Neural progenitor cell (in vitro differentiated cells): Measurements from ENCODE around the gene DCAF5.

Experiments used
- EZH2 ChIP-seq: fragments of 200-600 bp; sonication (generic); IDR thresholded peaks from 2 replicates; pipeline ENCODE4 v1.6.1; 2017; ENCODE audit warnings: antibody characterized with exemption, mild to moderate bottlenecking, moderate library complexity
- EZH2phosphoT487 ChIP-seq: fragments of 200-600 bp; sonication (generic); IDR thresholded peaks from 2 replicates; pipeline ENCODE4 v1.6.1; 2017; ENCODE audit warnings: antibody characterized with exemption
- TF ChIP-seq, protein P1 (sequence below): fragments of 200-600 bp; sonication (generic); IDR thresholded peaks from 2 replicates; pipeline ENCODE4 v1.5.1; 2017; ENCODE audit warnings: antibody characterized with exemption, mild to moderate bottlenecking

GRCh38 chr14:69040353-69040752 lies 112.6 kb downstream of the DCAF5 start:
- TF ChIP-seq, protein P1, sequence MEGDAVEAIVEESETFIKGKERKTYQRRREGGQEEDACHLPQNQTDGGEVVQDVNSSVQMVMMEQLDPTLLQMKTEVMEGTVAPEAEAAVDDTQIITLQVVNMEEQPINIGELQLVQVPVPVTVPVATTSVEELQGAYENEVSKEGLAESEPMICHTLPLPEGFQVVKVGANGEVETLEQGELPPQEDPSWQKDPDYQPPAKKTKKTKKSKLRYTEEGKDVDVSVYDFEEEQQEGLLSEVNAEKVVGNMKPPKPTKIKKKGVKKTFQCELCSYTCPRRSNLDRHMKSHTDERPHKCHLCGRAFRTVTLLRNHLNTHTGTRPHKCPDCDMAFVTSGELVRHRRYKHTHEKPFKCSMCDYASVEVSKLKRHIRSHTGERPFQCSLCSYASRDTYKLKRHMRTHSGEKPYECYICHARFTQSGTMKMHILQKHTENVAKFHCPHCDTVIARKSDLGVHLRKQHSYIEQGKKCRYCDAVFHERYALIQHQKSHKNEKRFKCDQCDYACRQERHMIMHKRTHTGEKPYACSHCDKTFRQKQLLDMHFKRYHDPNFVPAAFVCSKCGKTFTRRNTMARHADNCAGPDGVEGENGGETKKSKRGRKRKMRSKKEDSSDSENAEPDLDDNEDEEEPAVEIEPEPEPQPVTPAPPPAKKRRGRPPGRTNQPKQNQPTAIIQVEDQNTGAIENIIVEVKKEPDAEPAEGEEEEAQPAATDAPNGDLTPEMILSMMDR: no peak
- no peak for TF ChIP-seq EZH2
- TF ChIP-seq EZH2phosphoT487: no peak
